HG03521 (cell line): ENCODE data around the gene ZNF547.

Experiments used
- ATAC-seq: cut with Tn5 transposase; IDR thresholded peaks from one replicate; pipeline ENCODE4 v1.9.1; 2021; ENCODE audit warnings: mild to moderate bottlenecking, moderate library complexity; ENCODE audit not compliant: unreplicated experiment

Gene ZNF547

DNA sequence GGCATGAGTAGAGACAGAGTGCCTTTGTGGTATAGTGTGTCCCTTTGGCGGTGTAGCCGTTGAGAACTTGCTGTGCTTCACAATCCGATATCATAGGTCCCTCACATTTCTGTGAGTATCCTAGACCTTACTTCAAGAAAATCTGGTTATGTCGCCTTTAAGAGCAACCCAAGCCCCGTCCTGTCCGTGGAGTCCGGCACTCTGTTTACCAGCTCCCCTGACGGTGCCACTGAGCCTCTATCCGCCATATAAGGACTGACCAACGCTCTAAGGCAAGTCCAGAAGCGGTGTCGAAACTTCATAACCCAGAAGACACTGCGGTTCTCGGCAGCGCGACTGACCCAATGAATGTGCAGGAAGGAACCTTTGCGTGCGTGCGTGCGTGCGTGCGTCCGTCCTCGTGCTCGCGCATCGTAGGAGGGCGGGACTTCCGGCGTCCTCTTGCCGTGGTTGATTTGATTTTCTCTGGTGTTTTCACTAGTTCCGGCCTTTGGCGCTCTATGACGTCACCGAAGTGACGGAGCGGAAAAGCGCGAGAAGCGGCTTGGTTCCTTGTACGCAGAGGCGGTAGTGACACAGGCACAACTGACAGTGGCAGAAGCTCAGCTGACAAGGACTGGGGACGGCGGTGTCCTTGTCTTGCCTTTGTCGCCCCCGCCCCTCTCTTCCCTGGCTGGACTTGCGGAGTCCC lies at the start of gene ZNF547, which contains the start of gene TRAPPC2B:
TSS of gene ZNF547 (plus strand) at position 555 of the 691 bp plus-strand sequence. CDS start 5,005 bp downstream, outside the sequence.
TSS of gene TRAPPC2B (plus strand) at position 555 of the 691 bp plus-strand sequence. CDS start 1,283 bp downstream, outside the sequence.
- ATAC-seq, result peak; percentile 89

DNA sequence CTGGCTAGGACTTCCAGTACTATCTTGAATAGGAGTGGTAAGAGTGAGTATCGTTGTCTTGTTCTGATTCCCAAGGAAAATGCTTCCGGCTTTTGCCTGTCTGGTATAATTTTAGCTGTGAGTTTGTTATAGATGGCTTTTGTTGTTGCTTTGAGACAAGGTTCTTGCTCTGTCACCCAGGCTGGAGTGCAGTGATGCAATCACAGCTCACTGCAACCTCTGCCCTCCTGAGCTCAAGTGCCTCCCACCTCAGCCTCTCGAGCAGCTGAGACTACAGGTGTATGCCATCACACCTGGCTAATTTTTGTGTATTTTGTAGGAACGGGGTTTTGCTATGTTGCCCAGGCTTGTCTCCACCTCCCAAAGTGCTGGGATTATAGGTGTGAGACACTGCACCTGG lies 49.2 kb upstream of the ZNF547 start:
- no peak for ATAC-seq

DNA sequence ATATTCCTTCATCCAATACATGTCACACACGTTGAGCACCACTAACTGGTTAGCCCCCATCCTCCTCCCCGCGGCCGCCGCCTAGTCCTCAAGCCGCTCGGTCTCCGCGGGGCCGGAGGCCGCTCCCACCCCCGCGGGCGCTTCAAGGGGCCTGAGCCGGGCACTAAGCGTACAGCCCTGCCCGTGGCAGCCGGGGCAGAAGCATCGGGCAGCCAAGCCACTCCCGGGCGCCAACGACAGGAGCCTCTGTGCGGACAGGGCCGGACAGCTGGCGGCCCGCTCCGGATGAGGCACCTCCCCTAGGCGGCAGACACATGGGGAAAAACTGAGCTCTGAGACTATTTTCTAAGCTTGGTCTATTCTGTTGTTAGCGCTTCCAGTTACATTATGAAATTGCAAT lies 45.8 kb upstream of the ZNF547 start:
- no peak for ATAC-seq

DNA sequence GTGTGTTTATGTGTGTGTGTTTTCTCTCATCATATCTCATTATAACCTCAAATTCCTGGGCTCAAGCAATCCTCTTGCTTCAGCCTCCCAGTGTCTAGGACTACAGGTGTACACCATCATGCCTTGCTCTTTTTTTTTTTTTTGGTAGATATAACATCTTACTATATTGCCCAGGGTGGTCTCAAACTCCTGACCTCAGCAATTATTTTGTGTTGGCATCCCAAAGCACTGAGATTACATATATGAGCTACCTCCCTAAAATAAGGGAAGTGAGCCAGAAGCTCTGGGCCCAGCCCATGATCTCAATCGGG lies 43.5 kb upstream of the ZNF547 start:
- no peak for ATAC-seq

- ATAC-seq, result peak; percentile 97
These were observed 42.9 kb upstream of the ZNF547 start, which contains the start of gene ZNF543 for GRCh38 chr19:57320180-57321084. Gene ZNF543, plus strand, starts transcription at chr19:57320472. Its CDS starts 382 bp downstream, at chr19:57320854.

DNA sequence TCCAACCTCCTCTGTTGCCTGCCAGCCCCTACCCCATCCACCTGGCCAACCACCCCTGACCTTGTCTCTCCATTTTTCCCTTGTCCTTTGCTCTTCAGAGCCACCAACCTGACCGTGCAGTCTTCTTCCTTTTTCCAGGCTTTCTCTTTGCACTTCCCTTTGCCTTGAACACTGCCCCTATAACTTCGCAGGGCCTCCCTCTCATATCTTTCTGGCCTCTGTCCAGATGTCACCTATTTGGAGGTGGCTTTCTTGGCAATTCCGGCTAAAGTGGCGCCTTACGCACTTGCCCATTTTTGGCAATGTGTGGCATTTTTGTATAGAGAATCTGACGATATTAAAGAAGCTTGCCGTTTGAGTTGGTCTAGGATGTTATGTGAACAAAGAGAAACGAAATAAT lies 42.2 kb upstream of the ZNF547 start:
- ATAC-seq, result no peak

DNA sequence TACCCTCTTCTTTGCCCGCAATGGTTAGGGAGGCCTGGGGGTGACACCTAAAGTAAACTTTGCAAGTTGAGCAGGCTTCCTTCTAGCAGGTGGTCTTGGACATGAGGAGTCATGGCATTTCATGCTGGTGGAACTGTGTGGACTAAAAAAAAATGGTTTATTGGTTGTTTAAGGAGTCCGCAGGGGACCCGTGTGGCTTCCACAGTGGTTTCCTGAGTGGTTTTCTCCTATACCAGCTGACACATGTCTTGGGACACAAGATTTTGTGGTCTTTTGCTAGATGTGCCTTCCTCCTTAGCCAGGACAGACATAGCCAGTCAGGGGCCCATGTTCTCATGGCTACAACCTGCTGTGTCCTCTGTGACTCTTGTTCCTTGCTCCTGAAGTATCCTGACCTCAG lies 41.6 kb upstream of the ZNF547 start:
- ATAC-seq, result no peak

- ATAC-seq, result no peak
These were observed 38.4 kb upstream of the ZNF547 start for GRCh38 chr19:57324992-57325391.

- no peak for ATAC-seq
These were observed 35.4 kb upstream of the ZNF547 start for GRCh38 chr19:57327993-57328392.

GRCh38 chr19:57334191-57334590 lies 29.2 kb upstream of the ZNF547 start:
- no peak for ATAC-seq

DNA sequence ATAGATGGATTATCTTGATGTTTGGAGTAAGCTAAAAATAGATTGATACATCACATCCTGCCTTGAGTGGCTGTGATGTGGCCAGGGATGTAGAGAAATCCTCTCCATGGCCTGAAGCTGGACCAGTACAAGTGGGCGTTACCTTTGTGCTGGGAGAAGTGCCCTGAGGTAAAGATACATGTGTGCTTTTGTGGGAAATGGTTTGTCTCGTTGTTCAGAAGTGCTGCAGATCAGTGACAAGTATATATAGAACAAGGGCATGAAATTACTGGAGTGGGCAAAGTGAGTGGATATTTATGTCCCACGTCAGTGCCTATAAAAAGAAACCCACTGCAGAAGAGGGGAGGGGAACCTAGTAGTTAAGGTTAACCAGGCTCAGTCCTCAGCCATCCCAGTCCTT lies 24.5 kb upstream of the ZNF547 start:
- ATAC-seq, result no peak

DNA sequence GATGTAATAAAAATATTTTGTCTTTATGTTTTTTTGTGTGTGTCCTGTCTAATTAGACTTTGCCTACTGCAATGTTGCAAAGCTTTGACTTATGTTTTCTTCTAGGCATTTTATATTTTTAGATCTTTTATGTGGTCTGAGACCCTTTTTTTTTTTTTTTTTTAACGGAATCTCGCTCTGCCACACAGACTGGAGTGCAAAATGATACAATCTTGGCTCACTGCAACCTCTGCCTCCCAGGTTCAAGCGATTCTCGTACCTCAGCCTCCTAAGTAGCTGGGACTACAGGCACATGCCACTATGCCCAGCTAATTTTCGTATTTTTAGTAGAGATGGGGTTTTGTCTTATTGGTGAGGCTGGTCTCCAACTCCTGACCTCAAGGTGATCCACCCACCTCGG lies 20.8 kb upstream of the ZNF547 start:
- ATAC-seq, result no peak

DNA sequence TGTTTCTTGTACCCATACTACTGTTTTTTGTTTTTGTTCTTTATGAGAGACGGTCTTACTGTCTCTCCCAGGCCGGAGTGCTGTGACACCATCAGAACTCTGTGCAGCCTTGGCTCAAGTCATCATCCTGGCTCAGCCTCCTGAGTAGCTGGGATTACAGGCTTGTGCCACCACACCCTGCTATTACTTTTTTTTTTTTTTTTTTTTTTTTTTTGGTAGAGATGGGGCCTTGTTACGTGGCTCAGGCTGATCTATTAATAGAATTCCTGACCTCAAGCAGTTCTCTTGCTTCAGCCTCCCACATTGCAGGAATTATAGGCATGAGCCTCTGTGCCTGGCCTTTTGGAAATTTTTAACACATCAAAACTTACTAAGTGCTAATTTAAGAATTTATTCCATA lies 15.2 kb upstream of the ZNF547 start:
- ATAC-seq, result no peak

GRCh38 chr19:57350877-57351805 lies 12.2 kb upstream of the ZNF547 start, which contains the start of gene ZNF304:
Gene ZNF304, plus strand, starts transcription at chr19:57351271. Its CDS starts 394 bp downstream, at chr19:57351665.
- peak; percentile 94 for ATAC-seq

DNA sequence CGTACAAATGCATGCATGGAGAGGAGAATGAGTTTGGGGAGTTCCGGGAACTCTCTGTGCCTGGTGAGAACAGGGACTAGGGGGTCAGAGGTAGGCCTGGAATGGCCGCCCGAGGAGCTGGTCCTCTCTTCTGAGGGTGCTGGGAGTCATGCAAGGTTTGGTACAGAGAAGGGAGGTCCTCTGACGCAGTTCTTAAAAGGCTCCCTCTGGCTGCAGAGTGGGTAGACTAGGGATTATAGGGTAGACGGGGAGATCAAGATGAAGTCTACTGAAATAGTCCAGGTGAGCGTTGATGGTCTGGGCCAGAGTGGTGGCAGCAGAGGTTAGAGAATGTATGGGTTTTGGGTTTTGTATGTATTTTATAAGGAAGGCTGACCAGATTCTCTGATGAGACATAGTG lies 11.5 kb upstream of the ZNF547 start:
- no peak for ATAC-seq

DNA sequence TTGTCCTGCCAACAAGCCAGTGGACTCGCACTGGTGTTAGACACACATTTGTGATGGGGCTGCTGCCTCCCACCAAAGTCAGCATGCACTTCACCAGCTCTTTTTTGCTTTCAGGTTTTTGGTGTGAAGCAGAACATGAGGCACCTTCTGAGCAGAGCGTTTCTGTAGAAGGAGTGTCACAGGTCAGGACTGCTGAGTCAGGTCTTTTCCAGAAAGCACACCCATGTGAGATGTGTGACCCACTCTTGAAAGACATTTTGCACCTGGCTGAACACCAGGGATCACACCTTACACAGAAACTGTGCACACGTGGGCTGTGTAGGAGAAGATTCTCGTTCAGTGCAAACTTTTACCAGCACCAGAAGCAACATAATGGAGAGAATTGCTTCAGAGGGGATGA lies 7.4 kb upstream of the ZNF547 start:
- no peak for ATAC-seq

GRCh38 chr19:57357406-57357805 lies 5.9 kb upstream of the ZNF547 start:
- ATAC-seq, result no peak

DNA sequence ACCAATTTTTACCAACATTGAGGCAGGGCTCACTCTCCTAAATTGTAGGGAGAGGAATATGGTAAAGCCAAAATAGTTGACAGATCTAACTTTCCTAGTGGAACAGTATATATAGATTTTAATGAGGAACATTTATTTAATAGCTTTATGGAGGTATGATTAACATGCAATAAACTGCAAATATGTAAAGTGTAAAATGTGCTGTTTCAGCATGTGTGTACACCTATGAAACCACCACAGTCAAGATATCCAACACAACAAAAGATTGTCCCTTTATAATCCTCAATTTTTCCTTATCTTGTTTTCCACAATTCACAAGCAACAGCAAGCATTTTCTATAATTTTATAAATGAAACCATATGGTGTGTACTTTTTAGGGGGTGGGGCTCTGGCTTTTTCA lies 4.1 kb upstream of the ZNF547 start:
- ATAC-seq, result no peak

GRCh38 chr19:57362419-57362818 lies 932 bp upstream of the ZNF547 start:
- ATAC-seq, result no peak

DNA sequence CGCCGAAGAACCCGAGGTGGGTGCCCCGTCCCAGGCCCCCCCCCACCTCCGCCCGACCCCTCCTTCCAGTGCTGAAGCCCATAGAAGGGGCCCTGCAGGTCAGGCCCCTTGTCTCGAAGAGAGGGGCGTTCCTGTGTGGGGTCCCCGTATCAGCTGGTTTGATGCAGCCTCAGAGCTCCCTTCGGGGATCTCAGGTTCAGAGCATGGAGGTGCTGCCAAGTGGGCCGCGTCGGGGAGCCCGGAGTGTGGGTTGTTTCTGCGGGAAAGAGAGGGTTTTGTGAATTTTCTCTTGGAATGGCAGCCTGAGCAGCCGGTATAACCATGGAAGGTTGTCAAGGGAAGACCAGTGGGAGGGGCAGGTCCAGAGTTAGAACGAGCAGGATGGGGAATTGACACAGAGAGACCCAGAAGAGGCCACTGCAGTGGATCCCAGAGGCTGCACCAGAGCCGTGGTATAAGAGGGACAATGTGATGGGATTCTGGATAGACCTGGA lies 384 bp downstream of the ZNF547 start:
- ATAC-seq, result peak; percentile 1

GRCh38 chr19:57366776-57367175 lies 3.4 kb downstream of the ZNF547 start:
- no peak for ATAC-seq
